Measurements from ENCODE around the gene FOXA1.

DNA sequence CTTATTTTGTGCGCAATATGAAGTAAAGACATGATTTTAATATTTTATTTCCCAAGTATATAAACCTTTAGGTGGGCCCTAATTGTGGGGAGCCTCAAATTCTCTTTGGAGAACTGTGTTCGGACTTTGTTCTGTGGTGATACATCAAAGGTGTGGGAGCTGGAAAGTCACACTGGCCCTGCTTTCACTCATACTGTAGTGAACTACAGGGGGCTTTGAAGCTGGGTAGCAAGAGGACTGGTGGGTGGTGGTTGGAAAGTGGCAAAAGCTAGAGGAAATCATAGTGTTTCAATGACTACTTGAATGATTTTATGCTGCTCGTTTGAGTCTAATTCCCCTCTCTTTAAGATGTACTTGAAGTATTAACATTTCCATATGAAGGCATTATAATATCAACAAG lies 13.6 kb upstream of the FOXA1 start:
- no peak for TF ChIP-seq POLR2A (IDR thresholded peaks at IDR 0.05)
- TF ChIP-seq, protein P1, sequence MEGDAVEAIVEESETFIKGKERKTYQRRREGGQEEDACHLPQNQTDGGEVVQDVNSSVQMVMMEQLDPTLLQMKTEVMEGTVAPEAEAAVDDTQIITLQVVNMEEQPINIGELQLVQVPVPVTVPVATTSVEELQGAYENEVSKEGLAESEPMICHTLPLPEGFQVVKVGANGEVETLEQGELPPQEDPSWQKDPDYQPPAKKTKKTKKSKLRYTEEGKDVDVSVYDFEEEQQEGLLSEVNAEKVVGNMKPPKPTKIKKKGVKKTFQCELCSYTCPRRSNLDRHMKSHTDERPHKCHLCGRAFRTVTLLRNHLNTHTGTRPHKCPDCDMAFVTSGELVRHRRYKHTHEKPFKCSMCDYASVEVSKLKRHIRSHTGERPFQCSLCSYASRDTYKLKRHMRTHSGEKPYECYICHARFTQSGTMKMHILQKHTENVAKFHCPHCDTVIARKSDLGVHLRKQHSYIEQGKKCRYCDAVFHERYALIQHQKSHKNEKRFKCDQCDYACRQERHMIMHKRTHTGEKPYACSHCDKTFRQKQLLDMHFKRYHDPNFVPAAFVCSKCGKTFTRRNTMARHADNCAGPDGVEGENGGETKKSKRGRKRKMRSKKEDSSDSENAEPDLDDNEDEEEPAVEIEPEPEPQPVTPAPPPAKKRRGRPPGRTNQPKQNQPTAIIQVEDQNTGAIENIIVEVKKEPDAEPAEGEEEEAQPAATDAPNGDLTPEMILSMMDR (IDR thresholded peaks at IDR 0.05) = no peak
- TF ChIP-seq POLR2AphosphoS5 (IDR thresholded peaks at IDR 0.05) = no peak
- no peak for TF ChIP-seq EP300 (IDR thresholded peaks at IDR 0.05)
